Measurements from ENCODE around the gene BRAT1. TPM values are rescaled to one million over a fixed set of nuclear protein-coding genes. Genes with fewer than 3 reads are reported as not detected.

Gene BRAT1
- polyA plus RNA-seq, 1 donor from 2014 or later = 60.3 TPM

DNA sequence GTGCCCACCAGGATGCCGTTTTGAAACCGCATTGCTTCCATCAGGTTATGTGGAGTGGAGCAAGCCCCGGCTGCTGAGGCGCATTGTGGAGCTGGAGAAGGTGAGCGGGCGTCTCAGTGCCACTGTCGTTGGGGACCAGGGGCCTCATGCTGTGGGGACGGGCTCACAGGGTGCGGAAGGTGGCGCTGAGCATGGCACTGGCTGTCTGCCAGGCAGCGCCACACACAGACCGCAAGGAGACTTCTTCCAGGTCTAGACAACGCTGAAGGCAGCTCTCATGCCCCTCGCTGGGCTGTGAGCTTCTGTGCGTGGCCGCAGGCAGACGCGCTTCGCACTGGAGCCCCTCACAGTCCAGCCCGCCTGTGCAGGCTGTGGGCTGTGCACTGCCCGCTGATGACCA is 32.5 kb upstream of the BRAT1 start:
- TF ChIP-seq TAF1 (IDR thresholded peaks at IDR 0.05; ENCODE audit: low read depth) (no peak), EZH2 (IDR thresholded peaks at IDR 0.05; ENCODE audit: borderline replicate concordance, insufficient read depth, low read length, poor library complexity, severe bottlenecking) (no peak), SMC3 (conservative IDR thresholded peaks at IDR 0.05; ENCODE audit: poor library complexity) (no peak), REST (IDR thresholded peaks at IDR 0.05; ENCODE audit: borderline replicate concordance) (no peak), MXI1 (conservative IDR thresholded peaks at IDR 0.05; ENCODE audit: poor library complexity, severe bottlenecking) (no peak), POLR2AphosphoS5 (IDR thresholded peaks at IDR 0.05) (no peak), RAD21 (conservative IDR thresholded peaks at IDR 0.05) (no peak), EP300 (conservative IDR thresholded peaks at IDR 0.05; ENCODE audit: poor library complexity, severe bottlenecking) (no peak)
- TF ChIP-seq, protein P1, sequence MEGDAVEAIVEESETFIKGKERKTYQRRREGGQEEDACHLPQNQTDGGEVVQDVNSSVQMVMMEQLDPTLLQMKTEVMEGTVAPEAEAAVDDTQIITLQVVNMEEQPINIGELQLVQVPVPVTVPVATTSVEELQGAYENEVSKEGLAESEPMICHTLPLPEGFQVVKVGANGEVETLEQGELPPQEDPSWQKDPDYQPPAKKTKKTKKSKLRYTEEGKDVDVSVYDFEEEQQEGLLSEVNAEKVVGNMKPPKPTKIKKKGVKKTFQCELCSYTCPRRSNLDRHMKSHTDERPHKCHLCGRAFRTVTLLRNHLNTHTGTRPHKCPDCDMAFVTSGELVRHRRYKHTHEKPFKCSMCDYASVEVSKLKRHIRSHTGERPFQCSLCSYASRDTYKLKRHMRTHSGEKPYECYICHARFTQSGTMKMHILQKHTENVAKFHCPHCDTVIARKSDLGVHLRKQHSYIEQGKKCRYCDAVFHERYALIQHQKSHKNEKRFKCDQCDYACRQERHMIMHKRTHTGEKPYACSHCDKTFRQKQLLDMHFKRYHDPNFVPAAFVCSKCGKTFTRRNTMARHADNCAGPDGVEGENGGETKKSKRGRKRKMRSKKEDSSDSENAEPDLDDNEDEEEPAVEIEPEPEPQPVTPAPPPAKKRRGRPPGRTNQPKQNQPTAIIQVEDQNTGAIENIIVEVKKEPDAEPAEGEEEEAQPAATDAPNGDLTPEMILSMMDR (IDR thresholded peaks at IDR 0.05; ENCODE audit: poor library complexity, severe bottlenecking) = no peak
- no peaks in the 10 kb centered on the region for H3K79me2 ChIP-seq (replicated peaks; ENCODE audit: insufficient read depth, low read length)
- no peaks in the 10 kb centered on the region for H3K27me3 ChIP-seq (ENCODE audit: insufficient read depth, low read depth, low read length)
- H3F3A ChIP-seq (ENCODE audit: insufficient read depth, low read length, poor library complexity, severe bottlenecking) = no peaks in the 10 kb centered on the region
- no peak overlapping the region for H3K4me3 ChIP-seq (ENCODE audit: low read length)
- H3K27ac ChIP-seq (ENCODE audit: low read length) = no peak overlapping the region
- H3K9me2 ChIP-seq (ENCODE audit: insufficient read depth, low read length) = no peaks in the 10 kb centered on the region
- H2AFZ ChIP-seq (ENCODE audit: low read depth, low read length) = no peak overlapping the region
- no peak overlapping the region for H3K9ac ChIP-seq (ENCODE audit: low read length)
- H3K36me3 ChIP-seq (ENCODE audit: insufficient read depth, low read length) = no peaks in the 10 kb centered on the region
- no peaks in the 10 kb centered on the region for H3K9me3 ChIP-seq (ENCODE audit: low read length)
- H4K20me1 ChIP-seq (ENCODE audit: insufficient read depth) = no peaks in the 10 kb centered on the region
- H3K4me2 ChIP-seq (ENCODE audit: low read length) = no peak overlapping the region

GRCh38 chr7:2587134-2587533 is 31.8 kb upstream of the BRAT1 start:
- Histone ChIP-seq H3K27ac (ENCODE audit: low read length) (no peak overlapping the region), H3K36me3 (ENCODE audit: insufficient read depth, low read length) (no peaks in the 10 kb centered on the region), H3K9ac (ENCODE audit: low read length) (no peak overlapping the region)

More at GRCh38 chr7:2587134-2587533, 31.8 kb upstream of the BRAT1 start:
- Histone ChIP-seq H2AFZ (ENCODE audit: low read depth, low read length) (no peak overlapping the region), H3K79me2 (replicated peaks; ENCODE audit: insufficient read depth, low read length) (no peaks in the 10 kb centered on the region), H3K27me3 (ENCODE audit: insufficient read depth, low read depth, low read length) (no peaks in the 10 kb centered on the region), H3K4me3 (ENCODE audit: low read length) (no peak overlapping the region), H3K9me2 (ENCODE audit: insufficient read depth, low read length) (no peaks in the 10 kb centered on the region), H3F3A (ENCODE audit: insufficient read depth, low read length, poor library complexity, severe bottlenecking) (no peaks in the 10 kb centered on the region), H3K9me3 (ENCODE audit: low read length) (no peaks in the 10 kb centered on the region), H3K4me2 (ENCODE audit: low read length) (no peak overlapping the region), H4K20me1 (ENCODE audit: insufficient read depth) (no peaks in the 10 kb centered on the region)
- TF ChIP-seq TAF1 (IDR thresholded peaks at IDR 0.05; ENCODE audit: low read depth) (no peak), EP300 (conservative IDR thresholded peaks at IDR 0.05; ENCODE audit: poor library complexity, severe bottlenecking) (no peak), POLR2AphosphoS5 (IDR thresholded peaks at IDR 0.05) (no peak), MXI1 (conservative IDR thresholded peaks at IDR 0.05; ENCODE audit: poor library complexity, severe bottlenecking) (no peak), EZH2 (IDR thresholded peaks at IDR 0.05; ENCODE audit: borderline replicate concordance, insufficient read depth, low read length, poor library complexity, severe bottlenecking) (no peak), REST (IDR thresholded peaks at IDR 0.05; ENCODE audit: borderline replicate concordance) (no peak), SMC3 (conservative IDR thresholded peaks at IDR 0.05; ENCODE audit: poor library complexity) (no peak), RAD21 (conservative IDR thresholded peaks at IDR 0.05) (no peak)
- TF ChIP-seq, protein P1 (IDR thresholded peaks at IDR 0.05; ENCODE audit: poor library complexity, severe bottlenecking) = no peak
